ENCODE measurements around the gene NFAM1.

Gene NFAM1

GRCh38 chr22:42343121-42343454 is 89.1 kb downstream of the NFAM1 start:
- Mint-ChIP-seq H3K4me3 (no peak overlapping the region), H3K27me3 (peaks cover 67% of the 10 kb centered on the region), H3K36me3 (ENCODE audit: low read depth) (no peaks in the 10 kb centered on the region), H3K4me1 (ENCODE audit: low read depth) (no peaks in the 10 kb centered on the region), H3K27ac (no peak overlapping the region), H3K9me3 (no peaks in the 10 kb centered on the region)
- intact Hi-C loops (cut with micrococcal nuclease) = no loop called here

- H3K4me1 Mint-ChIP-seq (ENCODE audit: low read depth) = no peaks in the 10 kb centered on the region
- H3K9me3 Mint-ChIP-seq = no peaks in the 10 kb centered on the region
- H3K36me3 Mint-ChIP-seq (ENCODE audit: low read depth) = no peaks in the 10 kb centered on the region
- H3K4me3 Mint-ChIP-seq = no peak overlapping the region
- peaks cover 71% of the 10 kb centered on the region for H3K27me3 Mint-ChIP-seq
- intact Hi-C loops (cut with micrococcal nuclease) = no loop called here
- no peak overlapping the region for H3K27ac Mint-ChIP-seq
These were observed 89.6 kb downstream of the NFAM1 start for GRCh38 chr22:42342426-42343120.

GRCh38 chr22:42341779-42342178 is 90.4 kb downstream of the NFAM1 start:
- Mint-ChIP-seq H3K36me3 (ENCODE audit: low read depth) (no peaks in the 10 kb centered on the region), H3K27me3 (peaks cover 78% of the 10 kb centered on the region), H3K4me3 (no peak overlapping the region), H3K27ac (no peak overlapping the region), H3K9me3 (no peaks in the 10 kb centered on the region), H3K4me1 (ENCODE audit: low read depth) (no peaks in the 10 kb centered on the region)
- intact Hi-C loops (cut with micrococcal nuclease) = no loop called here

GRCh38 chr22:42340829-42341383 is 91.3 kb downstream of the NFAM1 start:
- peaks cover 79% of the 10 kb centered on the region for H3K27me3 Mint-ChIP-seq
- H3K4me1 Mint-ChIP-seq (ENCODE audit: low read depth) = no peaks in the 10 kb centered on the region
- no peak overlapping the region for H3K27ac Mint-ChIP-seq
- H3K4me3 Mint-ChIP-seq = no peak overlapping the region
- intact Hi-C loops (cut with micrococcal nuclease) = no loop called here
- H3K36me3 Mint-ChIP-seq (ENCODE audit: low read depth) = no peaks in the 10 kb centered on the region
- H3K9me3 Mint-ChIP-seq = no peaks in the 10 kb centered on the region

- no peaks in the 10 kb centered on the region for H3K36me3 Mint-ChIP-seq (ENCODE audit: low read depth)
- intact Hi-C loops (cut with micrococcal nuclease) = no loop called here
- no peaks in the 10 kb centered on the region for H3K4me1 Mint-ChIP-seq (ENCODE audit: low read depth)
- H3K27me3 Mint-ChIP-seq = peaks cover 75% of the 10 kb centered on the region
- H3K9me3 Mint-ChIP-seq = no peaks in the 10 kb centered on the region
- no peak overlapping the region for H3K27ac Mint-ChIP-seq
- no peak overlapping the region for H3K4me3 Mint-ChIP-seq
These were observed 92.1 kb downstream of the NFAM1 start for GRCh38 chr22:42340150-42340549.

GRCh38 chr22:42338479-42338878 is 93.7 kb downstream of the NFAM1 start:
- no peaks in the 10 kb centered on the region for H3K9me3 Mint-ChIP-seq
- H3K4me1 Mint-ChIP-seq (ENCODE audit: low read depth) = no peaks in the 10 kb centered on the region
- H3K36me3 Mint-ChIP-seq (ENCODE audit: low read depth) = no peaks in the 10 kb centered on the region
- intact Hi-C loops (cut with micrococcal nuclease) = no loop called here
- no peak overlapping the region for H3K27ac Mint-ChIP-seq
- H3K4me3 Mint-ChIP-seq = no peak overlapping the region
- H3K27me3 Mint-ChIP-seq = peaks cover 67% of the 10 kb centered on the region

- Mint-ChIP-seq H3K27ac (no peak overlapping the region), H3K36me3 (ENCODE audit: low read depth) (no peaks in the 10 kb centered on the region), H3K27me3 (peaks cover 63% of the 10 kb centered on the region), H3K9me3 (no peaks in the 10 kb centered on the region), H3K4me1 (ENCODE audit: low read depth) (no peaks in the 10 kb centered on the region), H3K4me3 (no peak overlapping the region)
- intact Hi-C loops (cut with micrococcal nuclease) = no loop called here
These were observed 94.8 kb downstream of the NFAM1 start for GRCh38 chr22:42337356-42337755.

- H3K27ac Mint-ChIP-seq = no peak overlapping the region
- peaks cover 63% of the 10 kb centered on the region for H3K27me3 Mint-ChIP-seq
These were observed 95.5 kb downstream of the NFAM1 start for GRCh38 chr22:42336527-42337227.

GRCh38 chr22:42335839-42336378 is 96.3 kb downstream of the NFAM1 start:
- Mint-ChIP-seq H3K9me3 (no peaks in the 10 kb centered on the region), H3K4me3 (no peak overlapping the region), H3K27me3 (peaks cover 62% of the 10 kb centered on the region), H3K27ac (no peak overlapping the region), H3K36me3 (ENCODE audit: low read depth) (no peaks in the 10 kb centered on the region), H3K4me1 (ENCODE audit: low read depth) (no peaks in the 10 kb centered on the region)
- intact Hi-C loops (cut with micrococcal nuclease) = no loop called here

More at GRCh38 chr22:42336527-42337227, 95.5 kb downstream of the NFAM1 start:
- no peaks in the 10 kb centered on the region for H3K4me1 Mint-ChIP-seq (ENCODE audit: low read depth)
- no peaks in the 10 kb centered on the region for H3K36me3 Mint-ChIP-seq (ENCODE audit: low read depth)
- no peaks in the 10 kb centered on the region for H3K9me3 Mint-ChIP-seq
- no peak overlapping the region for H3K4me3 Mint-ChIP-seq
- intact Hi-C loops (cut with micrococcal nuclease) = no loop called here

GRCh38 chr22:42334875-42335512 is 97.2 kb downstream of the NFAM1 start:
- intact Hi-C loops (cut with micrococcal nuclease) = no loop called here
- Mint-ChIP-seq H3K27ac (no peak overlapping the region), H3K9me3 (no peaks in the 10 kb centered on the region), H3K4me1 (ENCODE audit: low read depth) (no peaks in the 10 kb centered on the region), H3K27me3 (peaks cover 59% of the 10 kb centered on the region), H3K36me3 (ENCODE audit: low read depth) (no peaks in the 10 kb centered on the region), H3K4me3 (no peak overlapping the region)

- intact Hi-C loops (cut with micrococcal nuclease) = no loop called here
- Mint-ChIP-seq H3K27me3 (peaks cover 54% of the 10 kb centered on the region), H3K27ac (no peak overlapping the region)
These were observed 98.7 kb downstream of the NFAM1 start for GRCh38 chr22:42333544-42333943.

GRCh38 chr22:42332089-42332488 is 100.1 kb downstream of the NFAM1 start:
- Mint-ChIP-seq H3K27me3 (peaks cover 55% of the 10 kb centered on the region), H3K9me3 (no peaks in the 10 kb centered on the region), H3K27ac (no peak overlapping the region), H3K4me1 (ENCODE audit: low read depth) (no peaks in the 10 kb centered on the region), H3K4me3 (no peak overlapping the region), H3K36me3 (ENCODE audit: low read depth) (no peaks in the 10 kb centered on the region)
- intact Hi-C loops (cut with micrococcal nuclease) = no loop called here

More at GRCh38 chr22:42333544-42333943, 98.7 kb downstream of the NFAM1 start:
- Mint-ChIP-seq H3K4me3 (no peak overlapping the region), H3K9me3 (no peaks in the 10 kb centered on the region), H3K4me1 (ENCODE audit: low read depth) (no peaks in the 10 kb centered on the region), H3K36me3 (ENCODE audit: low read depth) (no peaks in the 10 kb centered on the region)

GRCh38 chr22:42331014-42331413 is 101.2 kb downstream of the NFAM1 start:
- peaks cover 51% of the 10 kb centered on the region for H3K27me3 Mint-ChIP-seq
- intact Hi-C loops (cut with micrococcal nuclease) = no loop called here
- no peak overlapping the region for H3K4me3 Mint-ChIP-seq
- no peaks in the 10 kb centered on the region for H3K9me3 Mint-ChIP-seq
- no peak overlapping the region for H3K27ac Mint-ChIP-seq
- no peaks in the 10 kb centered on the region for H3K36me3 Mint-ChIP-seq (ENCODE audit: low read depth)
- H3K4me1 Mint-ChIP-seq (ENCODE audit: low read depth) = no peaks in the 10 kb centered on the region
